ENCODE results near the gene IGSF8.

- TF ChIP-seq CTCF (IDR thresholded peaks at IDR 0.05) = no peak
- no peak for TF ChIP-seq EP300 (IDR thresholded peaks at IDR 0.05; ENCODE audit: low read depth)
- TF ChIP-seq POLR2A (IDR thresholded peaks at IDR 0.05) = no peak
These were observed 25.3 kb upstream of the IGSF8 start for GRCh38 chr1:160123726-160124125.

Measured in transverse colon (tissue), 3 donors.